ENCODE results near the gene ERLIN1.

ERLIN1 gene

GRCh38 chr10:100133801-100134200, 52.0 kb downstream of the ERLIN1 start:
- peaks cover 3 to 8% of the 10 kb centered on the region in 2 donors for H3K9me3 ChIP-seq (replicated peaks in 1 of 2; ENCODE audit: control insufficient read depth in 2 of 2, insufficient read depth in 1 of 2, low read depth in 1 of 2, low read length in 2 of 2)
- no peak overlapping the region for H2AK5ac ChIP-seq (ENCODE audit: low read depth, low read length)
- H3K4me3 ChIP-seq (ENCODE audit: low read length in 2 of 2) = no peak overlapping the region
- no peak overlapping the region for H2BK120ac ChIP-seq (ENCODE audit: low read depth, low read length)
- H3K4me2 ChIP-seq (ENCODE audit: insufficient read depth, low read length, poor library complexity, severe bottlenecking) = no peak overlapping the region
- peaks cover 0 to 4% (median 0%) of the 10 kb centered on the region in 3 experiments for H3K27me3 ChIP-seq (ENCODE audit: control insufficient read depth in 3 of 3, insufficient read depth in 3 of 3, low read depth in 1 of 3, low read length in 3 of 3)
- WGBS, 2 donors (ENCODE audit: extremely low coverage in 2 of 2, insufficient read length in 2 of 2, insufficient replicate concordance in 1 of 2) = no CpG with 5 or more reads among the region's 1 CpG
- H3K23ac ChIP-seq (ENCODE audit: low read depth, low read length, poor library complexity) = no peak overlapping the region
- no peak overlapping the region for H2BK15ac ChIP-seq (ENCODE audit: low read length)
- H2BK5ac ChIP-seq (ENCODE audit: low read length) = no peak overlapping the region
- H3K4ac ChIP-seq (ENCODE audit: low read length) = no peak overlapping the region
- no peak overlapping the region for H3K14ac ChIP-seq (ENCODE audit: low read length)
- no peak overlapping the region for H3K18ac ChIP-seq (ENCODE audit: low read length)
- H2BK12ac ChIP-seq (ENCODE audit: low read length) = no peak overlapping the region
- no peak for DNase-seq (ENCODE audit: low spot score)
- H2AFZ ChIP-seq (ENCODE audit: low read length) = no peak overlapping the region
- H3K4me1 ChIP-seq (ENCODE audit: control insufficient read depth in 2 of 2, insufficient read depth in 1 of 2, low read depth in 1 of 2, low read length in 2 of 2) = peaks cover 0 to 2% of the 10 kb centered on the region in 2 donors
- H3K36me3 ChIP-seq (replicated peaks in 1 of 2; ENCODE audit: control insufficient read depth in 2 of 2, insufficient read depth in 2 of 2, low read length in 2 of 2) = no peaks in the 10 kb centered on the region
- no peaks in the 10 kb centered on the region for H3K79me1 ChIP-seq (ENCODE audit: low read depth, low read length)
- H4K91ac ChIP-seq (ENCODE audit: low read depth, low read length, poor library complexity) = no peak overlapping the region
- H4K8ac ChIP-seq (ENCODE audit: low read depth, low read length) = no peak overlapping the region
- H3K9ac ChIP-seq (ENCODE audit: low read depth, low read length, poor library complexity) = no peak overlapping the region
- no peak overlapping the region for H3K27ac ChIP-seq (replicated peaks; ENCODE audit: low read length)

- H2AK5ac ChIP-seq (ENCODE audit: low read depth, low read length) = no peak overlapping the region
These were observed 53.4 kb downstream of the ERLIN1 start for GRCh38 chr10:100132427-100132826.

GRCh38 chr10:100131571-100131970, 54.3 kb downstream of the ERLIN1 start:
- no peak overlapping the region for H2BK120ac ChIP-seq (ENCODE audit: low read depth, low read length)
- no peak overlapping the region for H2AK5ac ChIP-seq (ENCODE audit: low read depth, low read length)
- no peak overlapping the region for H3K4me2 ChIP-seq (ENCODE audit: insufficient read depth, low read length, poor library complexity, severe bottlenecking)
- peaks cover 0 to 2% of the 10 kb centered on the region in 2 donors for H3K4me1 ChIP-seq (ENCODE audit: control insufficient read depth in 2 of 2, insufficient read depth in 1 of 2, low read depth in 1 of 2, low read length in 2 of 2)
- H2BK12ac ChIP-seq (ENCODE audit: low read length) = no peak overlapping the region
- no peak overlapping the region for H3K14ac ChIP-seq (ENCODE audit: low read length)
- no peak overlapping the region for H3K23ac ChIP-seq (ENCODE audit: low read depth, low read length, poor library complexity)
- peaks cover 0 to 4% (median 0%) of the 10 kb centered on the region in 3 experiments for H3K27me3 ChIP-seq (ENCODE audit: control insufficient read depth in 3 of 3, insufficient read depth in 3 of 3, low read depth in 1 of 3, low read length in 3 of 3)
- H3K18ac ChIP-seq (ENCODE audit: low read length) = no peak overlapping the region
- H3K9me3 ChIP-seq (replicated peaks in 1 of 2; ENCODE audit: control insufficient read depth in 2 of 2, insufficient read depth in 1 of 2, low read depth in 1 of 2, low read length in 2 of 2) = peaks cover 3 to 8% of the 10 kb centered on the region in 2 donors
- H3K9ac ChIP-seq (ENCODE audit: low read depth, low read length, poor library complexity) = no peak overlapping the region
- no peaks in the 10 kb centered on the region for H3K79me1 ChIP-seq (ENCODE audit: low read depth, low read length)
- no peak overlapping the region for H2BK15ac ChIP-seq (ENCODE audit: low read length)
- no peak overlapping the region for H2AFZ ChIP-seq (ENCODE audit: low read length)
- no peak for DNase-seq (ENCODE audit: low spot score)
- H4K91ac ChIP-seq (ENCODE audit: low read depth, low read length, poor library complexity) = no peak overlapping the region
- no peak overlapping the region for H4K8ac ChIP-seq (ENCODE audit: low read depth, low read length)
- H3K27ac ChIP-seq (replicated peaks; ENCODE audit: low read length) = no peak overlapping the region
- no peak overlapping the region for H3K4ac ChIP-seq (ENCODE audit: low read length)
- H3K36me3 ChIP-seq (replicated peaks in 1 of 2; ENCODE audit: control insufficient read depth in 2 of 2, insufficient read depth in 2 of 2, low read length in 2 of 2) = no peaks in the 10 kb centered on the region
- H2BK5ac ChIP-seq (ENCODE audit: low read length) = no peak overlapping the region
- no CpG with 5 or more reads among the region's 3 CpGs for WGBS, 2 donors (ENCODE audit: extremely low coverage in 2 of 2, insufficient read length in 2 of 2, insufficient replicate concordance in 1 of 2)
- H3K4me3 ChIP-seq (ENCODE audit: low read length in 2 of 2) = no peak overlapping the region

More at GRCh38 chr10:100132427-100132826, 53.4 kb downstream of the ERLIN1 start:
- no peak overlapping the region for H2AFZ ChIP-seq (ENCODE audit: low read length)
- no peak overlapping the region for H2BK15ac ChIP-seq (ENCODE audit: low read length)
- H3K14ac ChIP-seq (ENCODE audit: low read length) = no peak overlapping the region
- H2BK5ac ChIP-seq (ENCODE audit: low read length) = no peak overlapping the region
- H2BK12ac ChIP-seq (ENCODE audit: low read length) = no peak overlapping the region
- no peak overlapping the region for H4K8ac ChIP-seq (ENCODE audit: low read depth, low read length)
- H3K27ac ChIP-seq (replicated peaks; ENCODE audit: low read length) = no peak overlapping the region
- no peaks in the 10 kb centered on the region for H3K79me1 ChIP-seq (ENCODE audit: low read depth, low read length)
- no peaks in the 10 kb centered on the region for H3K36me3 ChIP-seq (replicated peaks in 1 of 2; ENCODE audit: control insufficient read depth in 2 of 2, insufficient read depth in 2 of 2, low read length in 2 of 2)
- no peak overlapping the region for H3K4ac ChIP-seq (ENCODE audit: low read length)
- H3K18ac ChIP-seq (ENCODE audit: low read length) = no peak overlapping the region
- no peak overlapping the region for H3K9ac ChIP-seq (ENCODE audit: low read depth, low read length, poor library complexity)
- no CpG with 5 or more reads among the region's 2 CpGs for WGBS, 2 donors (ENCODE audit: extremely low coverage in 2 of 2, insufficient read length in 2 of 2, insufficient replicate concordance in 1 of 2)
- peaks cover 3 to 8% of the 10 kb centered on the region in 2 donors for H3K9me3 ChIP-seq (replicated peaks in 1 of 2; ENCODE audit: control insufficient read depth in 2 of 2, insufficient read depth in 1 of 2, low read depth in 1 of 2, low read length in 2 of 2)
- H3K4me1 ChIP-seq (ENCODE audit: control insufficient read depth in 2 of 2, insufficient read depth in 1 of 2, low read depth in 1 of 2, low read length in 2 of 2) = peaks cover 0 to 2% of the 10 kb centered on the region in 2 donors
- H3K27me3 ChIP-seq (ENCODE audit: control insufficient read depth in 3 of 3, insufficient read depth in 3 of 3, low read depth in 1 of 3, low read length in 3 of 3) = peaks cover 0 to 4% (median 0%) of the 10 kb centered on the region in 3 experiments
- DNase-seq (ENCODE audit: low spot score) = no peak
- H4K91ac ChIP-seq (ENCODE audit: low read depth, low read length, poor library complexity) = no peak overlapping the region
- H3K23ac ChIP-seq (ENCODE audit: low read depth, low read length, poor library complexity) = no peak overlapping the region
- H2BK120ac ChIP-seq (ENCODE audit: low read depth, low read length) = no peak overlapping the region
- H3K4me2 ChIP-seq (ENCODE audit: insufficient read depth, low read length, poor library complexity, severe bottlenecking) = no peak overlapping the region
- H3K4me3 ChIP-seq (ENCODE audit: low read length in 2 of 2) = no peak overlapping the region

DNA sequence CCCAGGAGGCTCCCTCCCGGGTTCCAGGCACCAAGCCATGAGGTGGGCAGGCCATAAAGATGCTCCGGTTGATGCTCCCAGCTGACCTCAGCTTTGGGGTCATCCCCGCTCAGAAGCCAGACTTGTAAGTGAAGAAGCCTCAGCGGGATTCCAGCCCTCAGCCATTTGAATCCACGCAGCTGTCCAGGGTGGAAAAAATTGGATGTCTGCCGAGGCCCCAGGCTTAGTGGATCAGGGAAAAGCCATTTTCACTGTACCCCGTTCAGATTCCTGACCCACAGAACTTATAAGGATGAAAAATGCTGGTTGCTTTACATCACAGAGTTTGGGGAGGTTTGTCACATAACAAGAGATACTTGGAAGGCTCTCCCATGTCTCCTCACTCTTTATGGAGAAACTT, 55.0 kb downstream of the ERLIN1 start:
- H3K27me3 ChIP-seq (ENCODE audit: control insufficient read depth in 3 of 3, insufficient read depth in 3 of 3, low read depth in 1 of 3, low read length in 3 of 3) = no peaks in the 10 kb centered on the region
- DNase-seq (ENCODE audit: low spot score) = no peak
- no peak overlapping the region for H3K14ac ChIP-seq (ENCODE audit: low read length)
- no peak overlapping the region for H3K4me2 ChIP-seq (ENCODE audit: insufficient read depth, low read length, poor library complexity, severe bottlenecking)
- no peak overlapping the region for H2BK120ac ChIP-seq (ENCODE audit: low read depth, low read length)
- WGBS, 2 donors (ENCODE audit: extremely low coverage in 2 of 2, insufficient read length in 2 of 2, insufficient replicate concordance in 1 of 2) = no CpG with 5 or more reads among the region's 7 CpGs
- no peak overlapping the region for H3K27ac ChIP-seq (replicated peaks; ENCODE audit: low read length)
- no peak overlapping the region for H4K8ac ChIP-seq (ENCODE audit: low read depth, low read length)
- no peak overlapping the region for H4K91ac ChIP-seq (ENCODE audit: low read depth, low read length, poor library complexity)
- no peak overlapping the region for H2BK5ac ChIP-seq (ENCODE audit: low read length)
- H3K36me3 ChIP-seq (replicated peaks in 1 of 2; ENCODE audit: control insufficient read depth in 2 of 2, insufficient read depth in 2 of 2, low read length in 2 of 2) = no peaks in the 10 kb centered on the region
- no peak overlapping the region for H3K4ac ChIP-seq (ENCODE audit: low read length)
- H3K4me3 ChIP-seq (ENCODE audit: low read length in 2 of 2) = no peak overlapping the region
- H3K18ac ChIP-seq (ENCODE audit: low read length) = no peak overlapping the region
- peaks cover 0 to 2% of the 10 kb centered on the region in 2 donors for H3K4me1 ChIP-seq (ENCODE audit: control insufficient read depth in 2 of 2, insufficient read depth in 1 of 2, low read depth in 1 of 2, low read length in 2 of 2)
- no peak overlapping the region for H2AFZ ChIP-seq (ENCODE audit: low read length)
- H2BK12ac ChIP-seq (ENCODE audit: low read length) = no peak overlapping the region
- no peak overlapping the region for H2AK5ac ChIP-seq (ENCODE audit: low read depth, low read length)
- H3K9me3 ChIP-seq (replicated peaks in 1 of 2; ENCODE audit: control insufficient read depth in 2 of 2, insufficient read depth in 1 of 2, low read depth in 1 of 2, low read length in 2 of 2) = peaks cover 3 to 8% of the 10 kb centered on the region in 2 donors
- no peak overlapping the region for H2BK15ac ChIP-seq (ENCODE audit: low read length)
- no peak overlapping the region for H3K9ac ChIP-seq (ENCODE audit: low read depth, low read length, poor library complexity)
- H3K23ac ChIP-seq (ENCODE audit: low read depth, low read length, poor library complexity) = no peak overlapping the region
- H3K79me1 ChIP-seq (ENCODE audit: low read depth, low read length) = no peaks in the 10 kb centered on the region

All from neuronal stem cell (in vitro differentiated cells).